ENCODE data around the gene ZNF557. TPM values are rescaled to one million over a fixed set of nuclear protein-coding genes. Genes with fewer than 3 reads are reported as not detected.

ZNF557 gene
- total RNA-seq, 1 donor from 2014 or later, result 9.4 TPM

DNA sequence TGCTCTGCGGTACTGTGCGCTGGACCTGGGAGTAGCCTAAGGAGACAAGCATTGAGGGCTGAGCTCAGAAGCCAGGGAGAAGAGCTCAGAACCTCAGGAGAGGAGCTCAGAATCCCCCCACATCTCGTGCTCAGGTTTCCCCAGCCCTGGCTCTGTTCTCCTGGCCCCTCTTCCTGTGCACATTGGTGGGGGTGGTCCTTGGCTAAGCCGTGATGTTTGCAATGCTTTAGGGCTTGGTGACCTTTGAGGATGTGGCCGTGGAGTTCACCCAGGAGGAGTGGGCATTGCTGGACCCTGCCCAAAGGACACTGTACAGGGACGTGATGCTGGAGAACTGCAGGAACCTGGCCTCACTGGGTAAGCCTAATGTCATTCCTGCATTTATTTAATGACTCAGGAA, 6.6 kb downstream of the ZNF557 start:
- no peak for DNase-seq

DNA sequence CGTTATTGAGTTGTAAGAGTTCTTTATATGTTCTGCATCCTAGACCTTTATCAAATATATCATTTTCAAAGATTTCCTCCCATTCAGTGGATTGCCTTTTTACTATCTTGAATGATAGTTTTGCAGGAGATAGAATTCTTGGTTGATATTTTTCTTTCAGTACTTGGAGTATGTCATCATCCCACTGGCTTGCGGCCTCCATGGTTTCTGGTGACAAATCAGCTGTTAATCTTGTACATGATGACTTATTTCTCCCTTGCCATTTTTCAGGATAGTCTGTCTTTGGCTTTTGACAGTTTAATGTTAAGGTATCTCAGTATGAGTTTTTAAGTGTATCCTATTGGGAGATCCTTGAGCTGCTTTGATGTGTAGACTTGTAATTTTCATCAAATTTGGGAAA, 8.5 kb downstream of the ZNF557 start:
- no peak for DNase-seq

DNA sequence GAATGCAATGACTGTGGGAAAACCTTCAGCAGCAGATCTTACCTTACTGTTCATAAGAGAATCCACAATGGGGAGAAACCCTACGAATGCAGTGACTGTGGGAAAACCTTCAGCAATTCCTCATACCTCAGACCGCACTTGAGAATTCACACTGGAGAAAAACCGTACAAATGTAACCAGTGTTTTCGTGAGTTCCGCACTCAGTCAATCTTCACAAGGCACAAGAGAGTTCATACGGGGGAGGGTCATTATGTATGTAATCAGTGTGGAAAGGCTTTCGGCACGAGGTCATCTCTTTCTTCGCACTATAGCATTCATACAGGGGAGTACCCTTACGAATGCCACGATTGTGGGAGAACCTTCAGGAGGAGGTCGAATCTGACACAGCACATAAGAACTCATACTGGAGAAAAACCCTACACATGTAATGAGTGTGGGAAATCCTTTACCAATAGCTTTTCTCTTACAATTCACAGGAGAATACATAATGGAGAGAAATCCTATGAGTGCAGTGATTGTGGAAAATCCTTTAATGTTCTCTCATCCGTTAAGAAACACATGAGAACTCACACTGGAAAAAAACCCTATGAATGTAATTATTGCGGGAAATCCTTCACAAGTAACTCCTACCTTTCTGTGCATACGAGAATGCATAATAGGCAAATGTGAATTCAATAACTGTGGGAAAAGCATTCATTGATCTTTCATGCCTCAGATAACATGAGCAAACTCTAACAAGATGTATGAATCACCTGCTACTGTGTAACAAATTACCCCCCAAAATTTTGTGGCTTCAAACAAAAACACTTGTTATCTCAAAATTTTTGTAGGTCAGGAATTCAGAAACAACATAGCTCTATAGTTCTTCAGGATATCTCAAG, 13.8 kb downstream of the ZNF557 start:
- no peak for DNase-seq

DNA sequence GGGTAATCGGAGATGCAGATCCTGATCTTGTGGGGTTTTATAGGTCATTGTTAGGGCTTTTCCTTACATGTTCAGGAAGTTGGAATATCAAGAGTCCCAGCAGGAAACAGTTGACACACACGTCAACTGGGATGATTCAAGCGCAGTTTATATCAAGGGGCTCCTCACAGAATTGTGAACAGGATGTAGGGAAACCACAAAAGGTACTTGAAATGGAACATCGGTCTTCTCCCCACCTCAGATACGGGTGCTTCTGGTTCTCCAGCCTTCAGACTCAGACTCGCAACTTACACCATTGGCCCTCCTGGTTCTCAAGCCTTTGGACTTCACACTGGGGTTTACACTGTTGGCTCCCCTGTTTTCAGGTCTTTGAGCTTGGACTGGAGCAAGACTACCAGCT, 19.5 kb downstream of the ZNF557 start:
- DNase-seq, result no peak

DNA sequence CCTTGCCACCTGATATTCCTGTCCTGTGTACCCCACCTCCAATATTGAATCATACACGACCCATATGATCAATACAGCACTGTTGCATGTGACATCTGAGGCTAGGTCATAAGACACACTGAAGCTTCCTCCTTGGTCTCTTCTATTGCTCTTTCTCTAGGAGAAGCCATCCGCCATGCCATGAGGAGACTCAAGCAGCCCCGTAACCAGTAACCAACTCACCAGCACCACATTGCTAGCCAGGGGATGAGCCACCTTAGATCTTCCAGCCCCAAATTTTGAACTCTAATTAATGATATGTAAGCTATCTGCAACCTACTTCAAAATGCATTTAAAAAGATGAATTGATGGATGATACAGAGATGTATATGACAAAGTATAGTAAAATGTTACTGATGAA, 28.6 kb downstream of the ZNF557 start:
- DNase-seq, result no peak

DNA sequence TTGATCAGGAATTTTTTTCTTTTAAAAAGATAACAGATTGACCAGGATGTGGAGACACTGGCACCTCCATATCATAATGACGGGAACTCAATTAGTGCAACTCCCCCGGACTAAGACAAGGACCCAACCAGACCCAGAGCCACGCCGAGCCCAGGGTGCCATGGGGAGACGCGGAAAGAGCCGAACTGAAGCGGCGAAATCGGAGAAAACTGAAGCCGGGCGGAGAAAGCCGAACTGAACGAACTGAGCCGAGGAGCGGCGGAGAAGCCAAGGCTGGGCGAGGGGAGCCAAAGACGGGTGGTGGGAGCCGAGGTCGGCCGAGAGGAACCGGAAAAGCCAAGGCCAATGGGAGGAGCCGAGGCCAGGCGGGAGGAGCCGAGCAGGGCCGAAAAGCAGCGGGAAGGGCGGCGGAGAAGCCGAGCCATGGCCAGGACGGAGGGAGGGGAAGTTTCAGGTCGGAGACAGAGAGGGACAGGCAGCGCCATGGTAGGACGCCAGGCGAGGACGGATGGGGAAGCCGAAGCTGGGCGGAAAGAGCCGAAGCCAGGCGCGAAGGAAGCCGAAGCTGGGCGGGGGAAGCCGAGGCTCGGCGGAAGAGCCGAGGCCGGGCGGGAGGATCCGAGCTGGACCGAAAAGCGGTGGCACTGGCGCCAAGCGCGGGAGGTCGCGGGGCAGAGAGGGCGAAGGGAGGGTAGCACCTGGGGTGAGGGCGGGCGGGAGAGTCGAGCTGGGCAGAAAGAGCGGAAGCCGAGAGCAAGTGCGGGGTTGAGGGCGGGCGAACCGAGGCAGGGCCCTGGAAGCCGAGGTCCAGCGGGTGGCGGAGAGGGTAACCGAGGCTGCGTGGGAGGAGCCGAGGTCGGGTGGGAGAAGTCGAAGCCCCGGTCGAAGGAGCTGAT, 29.4 kb downstream of the ZNF557 start:
- peak; percentile 93 for DNase-seq

DNA sequence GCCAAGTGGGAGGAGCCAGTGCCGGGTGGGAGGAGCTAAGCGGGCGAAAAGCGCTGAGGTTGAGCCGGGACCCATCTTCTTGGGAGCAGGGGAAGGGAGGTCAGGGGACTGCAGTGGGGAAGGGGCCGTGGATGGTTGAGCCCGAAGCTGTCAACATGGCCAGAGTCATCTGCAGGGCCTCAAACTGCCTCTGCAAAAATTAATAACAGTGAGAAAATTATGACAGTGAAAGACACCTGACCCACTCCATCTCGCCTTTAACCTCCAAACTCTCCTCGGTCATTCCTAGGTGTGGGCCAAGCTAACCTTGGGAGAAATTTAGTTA, 30.1 kb downstream of the ZNF557 start:
- no peak for DNase-seq

DNA sequence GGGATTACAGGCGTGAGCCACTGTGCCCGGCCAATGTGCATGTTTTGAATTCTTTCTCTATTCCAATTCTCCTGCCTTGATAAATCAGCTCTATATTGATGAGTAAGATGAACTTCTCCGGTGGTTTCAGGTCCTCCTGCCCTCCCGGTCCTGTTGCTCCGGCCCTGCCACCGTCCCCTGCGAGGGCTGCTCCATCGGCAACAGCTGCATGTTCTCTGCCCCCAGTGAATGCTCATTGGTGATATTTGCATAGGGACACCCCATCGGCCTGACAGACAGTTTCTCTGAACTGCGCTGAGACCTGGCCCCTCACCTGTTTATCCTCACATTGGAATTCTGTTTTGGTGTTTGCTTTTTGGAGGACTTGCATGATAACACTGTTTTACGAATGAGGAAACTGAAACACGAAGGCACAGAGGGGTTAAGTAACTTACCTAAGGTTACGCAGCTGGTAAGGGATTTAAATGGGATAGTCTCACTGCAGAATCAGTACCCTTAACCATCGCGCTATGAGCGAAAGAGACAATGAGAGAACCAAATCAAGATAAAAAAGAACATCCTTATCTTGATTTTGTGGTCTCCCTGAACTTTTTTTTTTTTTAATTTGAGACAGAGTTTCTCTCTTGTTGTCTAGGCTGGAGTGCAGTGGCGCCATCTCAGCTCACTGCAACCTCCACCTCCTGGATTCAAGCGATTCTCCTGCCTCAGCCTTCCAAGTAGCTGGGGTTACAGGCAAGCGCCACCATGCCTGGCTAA, 32.2 kb downstream of the ZNF557 start:
- no peak for DNase-seq

DNA sequence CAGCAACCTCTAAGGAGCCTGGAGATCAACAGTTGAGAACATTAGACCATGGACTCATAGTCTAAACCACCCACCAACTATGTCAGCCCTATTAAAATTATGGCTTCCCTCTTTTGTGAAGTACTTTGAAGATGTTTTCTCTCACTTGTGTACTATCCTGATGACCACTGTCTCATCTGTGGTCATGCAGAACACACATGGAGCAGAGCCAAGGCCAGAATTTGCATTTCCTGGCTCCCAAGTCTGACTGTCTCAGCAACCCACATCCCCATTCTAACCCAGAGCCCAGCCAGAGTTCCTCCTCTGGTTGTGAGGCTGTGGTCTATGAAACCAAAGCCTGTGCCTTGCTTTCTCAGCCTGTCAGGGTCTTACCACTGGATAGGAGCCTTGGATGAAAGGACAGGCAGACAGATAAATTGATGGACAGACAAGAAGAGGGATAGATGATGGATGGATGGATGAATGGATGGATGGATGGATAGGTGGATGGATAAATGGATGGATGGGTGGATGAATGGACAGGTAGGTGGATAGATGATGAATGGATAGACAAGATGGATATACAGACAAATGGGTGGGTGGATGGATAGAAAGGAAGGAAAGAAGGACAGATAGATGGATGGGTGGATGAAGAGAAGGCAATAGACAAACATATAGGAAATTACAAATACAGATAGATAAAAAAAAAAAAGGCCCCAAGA, 35.4 kb downstream of the ZNF557 start:
- no peak for DNase-seq

DNA sequence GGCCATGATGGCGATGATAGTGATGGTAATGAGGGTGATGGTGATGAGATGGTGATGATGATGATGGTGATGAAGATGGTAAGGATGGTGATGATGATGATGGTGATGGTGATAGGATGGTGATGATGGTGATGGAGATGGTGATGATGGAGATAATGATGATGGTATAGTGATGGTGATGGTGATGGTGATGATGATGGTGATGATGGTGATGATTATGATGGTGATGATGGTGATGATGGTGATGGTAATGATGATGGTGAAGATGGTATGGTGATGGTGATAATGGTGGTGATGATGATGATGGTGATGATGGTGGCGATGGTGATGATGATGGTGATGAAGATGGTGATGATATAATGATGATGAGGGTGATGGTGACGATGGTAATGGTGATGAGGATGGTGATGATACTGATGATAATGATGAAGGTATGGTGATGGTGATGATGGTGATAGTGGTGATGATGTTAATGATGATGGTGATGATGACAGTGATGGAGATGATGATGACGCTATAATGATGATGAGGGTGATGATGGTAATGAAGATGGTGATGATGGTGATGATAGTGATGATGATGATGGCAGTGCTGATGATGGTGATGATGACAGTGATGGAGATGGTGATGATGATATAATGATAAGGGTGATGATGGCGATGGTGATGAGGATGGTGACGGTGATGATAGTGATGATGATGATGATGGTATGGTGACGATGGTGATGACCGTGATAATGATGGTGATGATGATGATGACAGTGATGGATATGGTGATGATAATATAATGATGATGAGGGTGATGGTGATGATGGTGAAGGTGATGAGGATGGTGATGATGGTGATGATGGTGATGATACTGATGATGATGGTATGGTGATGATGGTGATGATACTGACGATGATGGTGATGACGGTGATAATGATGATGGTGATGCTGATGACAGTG, 37.5 kb downstream of the ZNF557 start:
- no peak for DNase-seq

DNA sequence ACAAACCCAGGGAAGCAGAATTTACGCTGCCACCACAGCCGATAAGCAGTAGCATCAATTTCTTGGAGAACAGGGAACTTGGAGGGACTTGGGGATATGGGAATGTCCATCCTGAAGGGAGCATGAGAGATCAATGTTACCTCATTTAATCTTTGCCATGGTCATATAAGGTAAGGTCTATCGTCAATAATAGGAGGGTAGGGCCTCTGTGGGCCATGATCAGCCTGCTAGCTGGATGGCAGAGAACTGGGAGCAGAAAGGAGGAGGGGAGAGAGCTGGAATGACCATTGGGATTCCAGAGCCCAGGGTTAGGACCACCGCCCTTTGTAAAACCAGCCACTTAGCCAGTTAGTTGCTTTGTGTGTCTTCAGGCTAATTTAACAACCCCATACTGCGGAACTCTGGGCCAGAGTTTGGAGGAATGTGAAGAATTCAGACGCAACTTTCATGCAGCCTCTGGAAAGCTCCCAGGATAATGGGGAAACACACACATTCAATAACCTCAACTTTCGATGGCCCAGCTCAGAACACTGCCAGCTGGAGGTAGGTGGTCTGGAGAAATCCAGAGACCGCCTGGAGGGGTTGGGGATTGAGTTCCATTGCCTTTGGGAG, 40.3 kb downstream of the ZNF557 start:
- DNase-seq, result no peak

DNA sequence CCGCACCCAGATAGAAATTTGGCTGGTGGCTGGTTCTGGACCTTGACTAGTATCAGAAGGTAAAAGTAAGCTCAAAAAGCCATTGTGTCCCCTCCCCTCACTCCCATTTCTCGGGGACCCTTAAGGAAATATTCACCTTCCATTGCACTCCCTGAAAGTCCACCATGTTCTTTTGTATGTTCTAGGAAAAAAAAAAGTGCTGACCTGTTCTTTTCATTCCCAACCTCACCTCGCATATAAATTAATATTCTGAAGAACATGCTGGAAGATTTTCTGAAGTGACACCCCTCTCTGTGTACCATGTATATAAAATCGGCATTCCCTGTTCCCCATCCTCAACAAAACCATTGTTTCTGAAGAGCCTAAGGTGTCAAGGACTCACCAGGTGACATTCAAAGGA, 43.2 kb downstream of the ZNF557 start:
- DNase-seq, result no peak

DNA sequence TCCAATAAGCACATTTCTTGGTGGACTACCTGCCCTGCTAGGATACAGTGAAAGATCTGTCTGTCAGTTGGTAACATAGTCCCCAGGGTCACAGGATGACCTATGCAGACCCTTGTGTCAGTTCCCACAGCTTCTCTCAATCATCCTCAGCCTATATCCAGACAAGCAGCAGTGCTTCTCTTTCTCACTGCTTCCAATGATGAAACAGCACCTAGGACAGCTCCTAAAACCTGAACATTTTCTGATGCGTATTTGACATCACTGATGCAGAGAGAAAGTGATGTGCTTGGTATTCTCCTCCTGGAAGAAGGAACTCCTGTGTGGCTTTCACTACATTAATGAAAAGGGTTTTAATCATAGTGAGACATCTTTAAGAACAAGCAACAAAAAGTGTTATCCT, 43.7 kb downstream of the ZNF557 start:
- no peak for DNase-seq

DNA sequence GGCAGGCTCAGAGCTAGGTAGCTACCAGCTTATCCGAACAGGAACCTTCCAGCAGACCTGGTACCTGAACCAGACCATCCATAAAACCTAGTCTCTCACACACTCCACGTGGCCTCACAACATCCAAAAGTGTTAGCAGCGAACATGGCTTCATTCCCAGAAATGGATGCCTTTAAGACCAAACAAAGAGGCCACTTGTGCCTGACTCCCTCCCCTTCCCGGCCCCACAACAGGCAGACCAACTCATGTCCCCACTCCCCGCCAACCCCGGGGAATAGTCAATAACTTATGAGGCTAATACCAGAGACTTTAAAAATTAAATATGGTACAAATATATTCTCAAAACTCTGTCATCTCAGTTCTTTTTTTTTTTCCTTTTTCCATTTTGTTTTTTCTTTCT, 46.2 kb downstream of the ZNF557 start:
- DNase-seq, result no peak

DNA sequence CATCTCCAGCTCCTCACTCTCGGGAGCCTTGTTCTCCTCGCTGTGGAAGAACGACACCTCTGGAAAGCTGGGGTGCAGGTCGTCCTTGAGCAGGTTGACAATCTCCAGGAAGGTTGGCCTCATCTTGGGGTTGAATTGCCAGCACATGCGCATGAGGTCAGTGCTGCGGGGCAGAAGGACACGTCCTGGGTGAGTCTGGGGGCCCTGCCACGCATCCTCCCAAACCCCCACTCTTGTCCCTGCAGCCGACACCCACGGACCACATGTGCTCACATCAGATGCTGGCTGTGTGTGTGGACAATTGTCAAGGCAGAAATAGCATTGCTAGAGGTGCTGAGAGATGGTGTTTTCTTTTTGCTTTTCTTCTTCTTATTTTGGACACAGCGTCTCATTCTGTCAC, 47.7 kb downstream of the ZNF557 start:
- DNase-seq, result no peak

DNA sequence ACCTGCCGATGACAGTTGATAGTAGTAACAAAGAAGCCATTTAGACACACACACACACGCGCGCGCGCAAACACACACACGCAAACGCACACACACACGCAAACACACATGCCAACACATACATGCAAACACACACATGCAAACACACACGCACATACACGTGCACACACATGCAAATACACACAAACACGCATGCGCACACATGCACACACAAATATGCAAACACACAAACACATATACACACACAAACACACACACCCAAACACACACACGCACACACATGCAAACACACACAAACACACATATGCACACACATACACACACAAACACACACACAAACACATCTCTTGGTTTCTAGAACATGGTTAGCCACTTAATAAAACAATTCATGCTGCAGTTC, 50.1 kb downstream of the ZNF557 start:
- DNase-seq, result no peak

DNA sequence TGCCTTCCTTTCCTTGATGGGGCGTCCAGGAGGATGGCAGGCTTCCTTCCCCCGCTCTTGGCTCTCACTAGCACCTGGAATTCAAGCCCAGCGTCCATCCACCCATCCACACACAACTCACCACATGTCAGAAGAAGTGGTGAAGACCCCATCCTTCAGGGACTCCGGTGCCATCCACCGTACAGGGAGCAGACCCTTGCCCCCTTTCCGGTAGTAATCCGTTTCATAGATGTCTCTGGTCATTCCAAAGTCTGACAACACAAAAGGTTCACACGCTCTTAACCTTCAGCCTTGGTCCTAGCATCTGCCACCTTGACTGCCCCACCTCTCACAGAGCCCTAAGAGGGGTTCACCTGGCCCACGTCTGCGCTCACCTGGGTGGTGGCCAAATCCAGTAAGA, 51.0 kb downstream of the ZNF557 start:
- no peak for DNase-seq

DNA sequence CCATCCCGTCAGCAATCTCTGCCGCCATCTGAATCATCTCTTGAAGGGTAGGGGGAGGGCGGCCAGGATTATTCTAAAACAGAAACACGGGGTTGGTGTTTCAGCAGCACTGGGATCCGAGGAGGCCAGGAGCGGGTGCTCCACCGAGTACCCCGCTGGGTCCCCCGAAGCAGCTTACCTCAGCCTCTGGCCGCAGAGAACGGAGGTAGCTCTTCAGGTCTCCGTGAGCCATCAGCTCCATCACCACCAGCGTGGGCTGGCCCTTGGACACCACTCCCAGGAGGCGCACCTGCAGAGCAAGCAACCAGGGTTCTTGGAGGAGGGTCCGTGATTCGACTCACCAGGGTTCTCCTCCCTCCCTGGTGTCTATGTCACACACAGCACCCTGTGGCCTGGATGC, 53.2 kb downstream of the ZNF557 start:
- no peak for DNase-seq

DNA sequence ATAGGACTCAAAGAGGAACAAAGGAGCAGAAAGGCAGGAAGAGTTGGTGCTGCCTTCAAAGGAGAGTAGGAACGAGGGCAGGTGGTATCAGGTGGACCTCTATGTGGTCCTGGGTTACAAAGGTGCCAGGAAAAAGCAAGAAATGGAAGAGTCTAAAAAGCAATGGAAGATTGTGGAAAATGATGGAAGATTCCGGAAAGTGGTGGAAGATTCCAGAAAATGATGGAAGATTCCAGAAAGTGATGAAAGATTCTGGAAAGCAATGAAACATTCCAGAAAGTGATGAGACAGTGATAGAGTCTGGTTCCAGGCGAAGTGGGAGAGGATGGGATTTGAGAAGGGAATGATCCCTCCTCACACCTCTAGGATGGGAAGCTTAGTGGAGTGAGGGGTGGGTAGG, 55.3 kb downstream of the ZNF557 start:
- no peak for DNase-seq

DNA sequence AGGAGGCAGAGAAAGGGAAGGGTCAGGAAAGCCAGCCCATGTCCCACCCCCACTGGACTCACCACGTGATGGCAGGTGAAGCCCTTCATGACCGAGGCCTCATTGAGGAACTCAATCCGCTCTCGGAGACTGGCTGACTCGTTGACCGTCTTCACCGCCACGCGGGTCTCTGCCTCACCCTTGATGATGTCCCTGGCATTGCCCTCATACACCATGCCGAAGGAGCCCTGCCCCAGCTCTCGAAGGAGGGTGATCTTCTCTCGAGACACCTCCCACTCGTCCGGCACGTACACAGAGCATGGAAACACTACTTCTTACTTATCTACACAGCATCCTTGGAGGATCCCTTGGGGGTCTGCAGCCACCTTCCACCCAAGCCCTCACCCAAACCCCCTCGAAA, 55.7 kb downstream of the ZNF557 start:
- no peak for DNase-seq

DNA sequence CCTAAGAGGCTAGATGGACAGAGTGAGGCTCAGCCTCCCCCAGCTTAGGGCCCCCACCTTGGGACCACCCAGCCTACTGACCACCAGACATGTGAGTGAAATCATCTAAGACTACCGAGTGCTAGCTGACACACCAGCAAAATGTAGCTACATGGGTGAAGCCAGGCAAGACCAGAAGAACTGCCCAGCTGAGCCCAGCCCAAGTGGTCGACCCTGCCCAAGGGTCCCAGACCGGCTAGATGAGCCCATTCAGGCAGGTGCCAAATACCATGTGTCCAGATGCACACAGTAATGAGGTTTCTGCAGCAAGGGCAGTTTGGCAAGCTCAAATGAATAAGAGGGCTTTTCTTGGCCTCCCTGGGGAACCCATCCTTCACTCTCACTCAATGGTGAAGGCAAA, 56.6 kb downstream of the ZNF557 start:
- DNase-seq, result no peak

All from skin of body (tissue), 2 donors.